Suprapubic skin (tissue), 4 donors: ENCODE results near the gene LY6G6D. TPM values are rescaled to one million over a fixed set of nuclear protein-coding genes. Genes with fewer than 3 reads are reported as not detected.

ENCODE experiments used
- DNase-seq, 2 donors: peaks; one replicate each; pipeline ENCODE4 v3.0.0-alpha.2; 2019; ENCODE audit warnings: low spot score in 2 of 2
- H3K27ac ChIP-seq: fragments of 200-600 bp; sonication (generic); one replicate; pipeline ENCODE4 v1.5.1; 2019
- H3K27me3 ChIP-seq: fragments of 200-600 bp; sonication (generic); one replicate; pipeline ENCODE4 v1.5.1; 2019
- H3K36me3 ChIP-seq: fragments of 200-600 bp; sonication (generic); one replicate; pipeline ENCODE4 v1.5.1; 2019
- H3K4me1 ChIP-seq: fragments of 200-600 bp; sonication (generic); one replicate; pipeline ENCODE4 v1.5.1; 2019
- H3K4me3 ChIP-seq: fragments of 200-600 bp; sonication (generic); one replicate; pipeline ENCODE4 v1.5.1; 2019; ENCODE audit warnings: mild to moderate bottlenecking
- H3K9me3 ChIP-seq: fragments of 200-600 bp; sonication (generic); one replicate; pipeline ENCODE4 v1.5.1; 2019
- EP300 ChIP-seq: sonication (generic); formaldehyde crosslinking; IDR thresholded peaks from one replicate; pipeline ENCODE4 v1.6.1; 2017; ENCODE audit warnings: antibody characterized with exemption
- POLR2A ChIP-seq, 2 donors: fragments of 450-650 bp; IDR thresholded peaks; one replicate each; pipeline ENCODE4 v1.6.1; 2017; ENCODE audit warnings: antibody characterized with exemption in 2 of 2, mild to moderate bottlenecking in 2 of 2, moderate library complexity in 2 of 2
- POLR2AphosphoS5 ChIP-seq, 3 donors: sonication (generic); formaldehyde crosslinking; IDR thresholded peaks; one replicate each; pipeline ENCODE4 v1.6.1; 2017; ENCODE audit warnings: antibody characterized with exemption in 3 of 3
- WGBS: methylation state at CpG from one replicate; pipeline ENCODE4 v1.1.5; 2018; 5-methylcytosine and 5-hydroxymethylcytosine counted together
- total RNA-seq, 4 donors: library from RNA; depleted of rRNA; stranded (reverse); fragments of >200 nt; gene quantifications; one replicate each; pipeline ENCODE4 v1.1.0, GENCODE V29; 2016
- TF ChIP-seq, protein P1 (sequence below), 2 donors: fragments of 200-600 bp in 1 of 2; fragments of 450-650 bp in 1 of 2; sonication (generic) in 1 of 2; IDR thresholded peaks; one replicate each; pipeline ENCODE4 v1.5.1; 2016 to 2019; ENCODE audit warnings: antibody characterized with exemption in 2 of 2, mild to moderate bottlenecking in 1 of 2, moderate library complexity in 1 of 2

The LY6G6D gene, protein sequence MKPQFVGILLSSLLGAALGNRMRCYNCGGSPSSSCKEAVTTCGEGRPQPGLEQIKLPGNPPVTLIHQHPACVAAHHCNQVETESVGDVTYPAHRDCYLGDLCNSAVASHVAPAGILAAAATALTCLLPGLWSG
- 10 to 100 TPM in 1 of 4 donors, 1 to 10 TPM in 1, not detected in 2; 5.5 to 30.8 TPM for total RNA-seq

DNA sequence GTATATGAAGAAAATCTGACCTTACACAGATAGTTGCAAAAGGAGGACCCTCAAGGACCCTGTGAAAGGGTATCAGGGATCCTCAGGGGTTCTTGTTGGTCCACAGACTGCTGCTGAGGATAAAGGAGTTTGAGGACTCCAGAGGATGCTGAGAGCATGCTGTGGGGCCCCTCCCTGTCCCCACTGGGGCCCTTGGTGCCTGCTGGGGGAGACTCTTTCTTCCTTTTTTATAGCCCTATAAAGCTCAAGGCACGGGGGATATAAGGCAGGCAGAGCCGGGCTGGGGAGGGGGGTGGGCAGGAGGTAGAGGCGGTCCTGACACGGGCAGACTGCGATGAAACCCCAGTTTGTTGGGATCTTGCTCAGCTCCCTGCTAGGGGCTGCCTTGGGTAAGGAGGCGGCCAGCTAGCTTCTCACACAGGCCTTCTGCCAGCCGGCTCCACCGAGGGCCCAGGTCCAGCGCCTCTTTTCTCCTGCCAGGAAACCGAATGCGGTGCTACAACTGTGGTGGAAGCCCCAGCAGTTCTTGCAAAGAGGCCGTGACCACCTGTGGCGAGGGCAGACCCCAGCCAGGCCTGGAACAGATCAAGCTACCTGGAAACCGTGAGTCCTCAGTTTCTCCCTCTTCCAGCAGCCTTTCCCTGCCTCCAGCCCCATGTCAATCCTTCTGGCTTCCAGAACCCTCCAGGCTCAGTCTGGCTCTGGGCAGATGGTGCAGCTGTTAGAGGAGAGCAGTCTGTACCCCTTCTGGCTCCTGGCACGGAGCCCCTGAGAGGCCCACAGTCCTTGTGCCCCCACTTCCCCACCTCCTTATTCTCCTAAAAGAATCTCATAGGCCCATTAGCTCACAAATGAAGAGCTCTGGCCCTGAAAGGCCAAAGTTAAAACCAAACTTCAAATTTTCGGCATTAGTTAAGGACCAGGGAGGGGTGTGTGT is at the start of gene LY6G6D:
TSS of gene LY6G6D (plus strand) at position 327 of the 937 bp plus-strand sequence. CDS start at position 335, 8 bp downstream.
- WGBS: 48% methylated on average over 9 of the region's 16 CpGs
- H3K4me1 ChIP-seq: peaks cover 89% of the 10 kb centered on the region

GRCh38 chr6:31665501-31666336 is 49.4 kb upstream of the LY6G6D start, which contains the start of gene CSNK2B:
TSS of gene CSNK2B (plus strand) at chr6:31666080. CDS start at chr6:31666832, 752 bp downstream.
- TF ChIP-seq POLR2AphosphoS5 (IDR thresholded peaks at IDR 0.05) (peak in 2 of 3 donors; percentile 71 to 76), POLR2A (IDR thresholded peaks at IDR 0.05) (peak; percentile 53 to 76), EP300 (no peak)
- TF ChIP-seq, protein P1, sequence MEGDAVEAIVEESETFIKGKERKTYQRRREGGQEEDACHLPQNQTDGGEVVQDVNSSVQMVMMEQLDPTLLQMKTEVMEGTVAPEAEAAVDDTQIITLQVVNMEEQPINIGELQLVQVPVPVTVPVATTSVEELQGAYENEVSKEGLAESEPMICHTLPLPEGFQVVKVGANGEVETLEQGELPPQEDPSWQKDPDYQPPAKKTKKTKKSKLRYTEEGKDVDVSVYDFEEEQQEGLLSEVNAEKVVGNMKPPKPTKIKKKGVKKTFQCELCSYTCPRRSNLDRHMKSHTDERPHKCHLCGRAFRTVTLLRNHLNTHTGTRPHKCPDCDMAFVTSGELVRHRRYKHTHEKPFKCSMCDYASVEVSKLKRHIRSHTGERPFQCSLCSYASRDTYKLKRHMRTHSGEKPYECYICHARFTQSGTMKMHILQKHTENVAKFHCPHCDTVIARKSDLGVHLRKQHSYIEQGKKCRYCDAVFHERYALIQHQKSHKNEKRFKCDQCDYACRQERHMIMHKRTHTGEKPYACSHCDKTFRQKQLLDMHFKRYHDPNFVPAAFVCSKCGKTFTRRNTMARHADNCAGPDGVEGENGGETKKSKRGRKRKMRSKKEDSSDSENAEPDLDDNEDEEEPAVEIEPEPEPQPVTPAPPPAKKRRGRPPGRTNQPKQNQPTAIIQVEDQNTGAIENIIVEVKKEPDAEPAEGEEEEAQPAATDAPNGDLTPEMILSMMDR (IDR thresholded peaks at IDR 0.05): no peak
- WGBS: 2% methylated on average over 55 of the region's 63 CpGs
- Histone ChIP-seq H3K4me1 (peaks cover 59% of the 10 kb centered on the region), H3K4me3 (peak within 1 kb of the TSS; percentile 84), H3K27me3 (no peaks in the 10 kb centered on the region), H3K27ac (peak within 1 kb of the TSS; percentile 98), H3K9me3 (no peaks in the 10 kb centered on the region), H3K36me3 (peaks cover 42% of the 10 kb centered on the region)
- DNase-seq: peak; percentile 100

More for the DNA sequence above, at the start of gene LY6G6D:
- Histone ChIP-seq H3K27ac (peak within 1 kb of the TSS; percentile 38), H3K9me3 (no peaks in the 10 kb centered on the region), H3K36me3 (no peaks in the 10 kb centered on the region), H3K27me3 (no peaks in the 10 kb centered on the region), H3K4me3 (no peak within 1 kb of the TSS)
- no peak for TF ChIP-seq POLR2AphosphoS5 (IDR thresholded peaks at IDR 0.05)
- TF ChIP-seq, protein P1 (IDR thresholded peaks at IDR 0.05): no peak
- TF ChIP-seq POLR2A (IDR thresholded peaks at IDR 0.05): no peak
- TF ChIP-seq EP300: no peak
- DNase-seq: no peak

DNA sequence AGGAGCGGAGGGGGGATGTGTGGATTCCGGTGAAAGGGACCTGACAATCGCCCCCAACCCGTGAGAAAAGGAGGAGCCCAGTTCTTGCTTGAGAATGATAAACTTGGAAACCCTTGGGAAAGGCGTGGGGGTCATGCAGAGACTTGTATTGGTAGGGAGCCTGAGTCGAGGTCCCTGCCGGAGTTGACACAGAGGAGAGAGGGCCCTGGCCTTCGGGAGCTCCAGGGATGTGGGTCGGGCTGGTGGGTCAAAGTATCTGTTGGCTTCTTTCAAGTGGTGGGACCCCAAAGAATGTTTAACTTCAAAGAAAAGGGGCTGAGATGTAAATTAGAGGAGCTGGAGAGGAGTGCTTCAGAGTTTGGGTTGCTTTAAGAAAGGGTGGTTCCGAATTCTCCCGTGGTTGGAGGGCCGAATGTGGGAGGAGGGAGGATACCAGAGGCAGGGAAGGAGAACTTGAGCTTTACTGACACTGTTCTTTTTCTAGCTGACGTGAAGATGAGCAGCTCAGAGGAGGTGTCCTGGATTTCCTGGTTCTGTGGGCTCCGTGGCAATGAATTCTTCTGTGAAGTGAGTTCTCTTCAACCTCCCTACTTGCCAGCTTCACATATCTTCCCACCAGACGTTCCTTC is 48.7 kb upstream of the LY6G6D start:
- H3K4me3 ChIP-seq: peak overlapping the region; percentile 84
- no peak for DNase-seq
- H3K36me3 ChIP-seq: peaks cover 50% of the 10 kb centered on the region
- H3K27me3 ChIP-seq: no peaks in the 10 kb centered on the region
- peaks cover 51% of the 10 kb centered on the region for H3K4me1 ChIP-seq
- H3K27ac ChIP-seq: peak overlapping the region; percentile 98
- WGBS: 2% methylated on average over 15 of the region's 15 CpGs
- TF ChIP-seq POLR2AphosphoS5 (IDR thresholded peaks at IDR 0.05) (no peak), POLR2A (IDR thresholded peaks at IDR 0.05) (no peak), EP300 (no peak)
- TF ChIP-seq, protein P1 (IDR thresholded peaks at IDR 0.05): no peak
- H3K9me3 ChIP-seq: no peaks in the 10 kb centered on the region

DNA sequence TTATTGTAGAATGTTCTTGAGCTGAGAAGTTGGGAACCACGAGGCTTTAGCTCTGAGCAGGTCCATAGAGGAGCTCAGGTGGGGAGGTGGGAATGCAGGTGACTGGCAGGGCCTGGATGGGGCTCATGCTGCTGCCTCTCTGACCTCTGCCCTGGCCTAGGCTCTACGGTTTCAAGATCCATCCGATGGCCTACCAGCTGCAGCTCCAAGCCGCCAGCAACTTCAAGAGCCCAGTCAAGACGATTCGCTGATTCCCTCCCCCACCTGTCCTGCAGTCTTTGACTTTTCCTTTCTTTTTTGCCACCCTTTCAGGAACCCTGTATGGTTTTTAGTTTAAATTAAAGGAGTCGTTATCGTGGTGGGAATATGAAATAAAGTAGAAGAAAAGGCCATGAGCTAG is 45.5 kb upstream of the LY6G6D start, which contains the start of gene LY6G5B:
TSS of gene LY6G5B (plus strand) at position 301 of the 400 bp plus-strand sequence. CDS start 975 bp downstream, outside the sequence.
- Histone ChIP-seq H3K27me3 (no peaks in the 10 kb centered on the region), H3K4me3 (no peak within 1 kb of the TSS), H3K27ac (no peak within 1 kb of the TSS), H3K4me1 (peaks cover 25% of the 10 kb centered on the region), H3K36me3 (peaks cover 68% of the 10 kb centered on the region), H3K9me3 (no peaks in the 10 kb centered on the region)
- WGBS: 88% methylated on average over 8 of the region's 8 CpGs
- TF ChIP-seq EP300: no peak
- TF ChIP-seq POLR2A (IDR thresholded peaks at IDR 0.05): no peak
- TF ChIP-seq, protein P1 (IDR thresholded peaks at IDR 0.05): no peak
- TF ChIP-seq POLR2AphosphoS5 (IDR thresholded peaks at IDR 0.05): no peak
- no peak for DNase-seq
